K562 (cell line): ENCODE data around the gene FAT2. TPM values are rescaled to one million over a fixed set of nuclear protein-coding genes. Genes with fewer than 3 reads are reported as not detected.

Source experiments
- ATAC-seq: fragments of 200-7000 bp; cut with Tn5 transposase; 3 replicates; pipeline ENCODE4 v1.9.1; 2020; ENCODE audit warnings: moderate library complexity
- BruUV-seq: library from RNA; stranded (reverse); fragments of 400-500 nt; replicated peaks from 2 replicates; lab custom pipeline; 2021; lab: Mats Ljungman, UMichigan
- CTCF ChIA-PET: fragments of 300-600 bp; formaldehyde crosslinking; extraction: SDS; loops from one replicate; lab custom pipeline; 2021; ENCODE audit warnings: low intra/inter-chr PET ratio; lab: Yijun Ruan, JAX
- POLR2A ChIA-PET: fragments of 300-600, 350-650 bp; sonication (Branson Sonifier 250); formaldehyde crosslinking; extraction: SDS; loops from one replicate; lab custom pipeline; 2021; ENCODE audit warnings: antibody characterized with exemption, inconsistent platforms; lab: Yijun Ruan, JAX
- DNase-seq, 4 experiments: peaks; one replicate each; pipeline versions ENCODE4 v3.0.0 to v3.0.0-alpha.2; 2011 to 2018; ENCODE audit warnings: low spot score in 3 of 4, mixed read lengths in 3 of 4; ENCODE audit errors: extremely low read depth in 1 of 4
- FAIRE-seq: peaks from 2 replicates; lab custom pipeline; 2011; peaks lifted over from hg19 to GRCh38; lab: Jason Lieb, UNC
- H2AFZ ChIP-seq: 2 replicates; pipeline ENCODE4 v1.6.0; 2011; ENCODE audit warnings: low read depth, low read length, control low read depth, inconsistent platforms
- H3K27ac ChIP-seq: fragments of 200-600 bp; 3 replicates; pipeline ENCODE4 v1.8.0; 2011; ENCODE audit warnings: low read depth, mild to moderate bottlenecking, control low read depth, inconsistent platforms, low read length, moderate library complexity, mixed read lengths; ENCODE audit errors: extremely low read depth
- H3K27me3 ChIP-seq, 2 experiments: fragments of 300-600 bp in 1 of 2; 2 replicates in 1 of 2; 3 replicates in 1 of 2; pipeline versions ENCODE4 v1.6.0 to v1.8.0; 2011; ENCODE audit warnings: inconsistent platforms in 2 of 2, low read length in 2 of 2, mild to moderate bottlenecking in 1 of 2, mixed read lengths in 1 of 2, moderate library complexity in 1 of 2; ENCODE audit not compliant: control insufficient read depth in 2 of 2, insufficient read depth in 2 of 2
- H3K36me3 ChIP-seq: fragments of 300-600 bp; 3 replicates; pipeline ENCODE4 v1.8.0; 2011; ENCODE audit warnings: mild to moderate bottlenecking, low read length, inconsistent platforms; ENCODE audit not compliant: control insufficient read depth, insufficient read depth
- H3K4me1 ChIP-seq, 2 experiments: fragments of 200-600 bp in 1 of 2; replicated peaks in 1 of 2; 2 replicates in 1 of 2; 3 replicates in 1 of 2; pipeline versions ENCODE4 v1.5.1 to v1.8.0; 2011; ENCODE audit warnings: inconsistent platforms in 2 of 2, low read length in 2 of 2, mild to moderate bottlenecking in 1 of 2, mixed read lengths in 1 of 2, moderate library complexity in 1 of 2; ENCODE audit not compliant: control insufficient read depth in 2 of 2, insufficient read depth in 2 of 2
- H3K4me2 ChIP-seq: 2 replicates; pipeline ENCODE4 v1.6.1; 2011; ENCODE audit warnings: low read length, control low read depth, inconsistent platforms, mixed read lengths; ENCODE audit not compliant: insufficient read depth
- H3K4me3 ChIP-seq: fragments of 200-600 bp; sonication (generic), shearing (Covaris generic); 2 replicates; pipeline ENCODE4 v1.5.1; 2016; ENCODE audit warnings: control low read depth, inconsistent platforms
- H3K79me2 ChIP-seq: fragments of 200-600 bp; 3 replicates; pipeline ENCODE4 v1.8.0; 2011; ENCODE audit warnings: low read length, inconsistent platforms; ENCODE audit not compliant: control insufficient read depth, insufficient read depth
- H3K9ac ChIP-seq, 2 experiments: 2 replicates each; pipeline versions ENCODE4 v1.6.0 to v1.6.1; 2011; ENCODE audit warnings: low read depth in 2 of 2, low read length in 2 of 2, control low read depth in 1 of 2, inconsistent platforms in 1 of 2, mild to moderate bottlenecking in 1 of 2, mixed read lengths in 1 of 2; ENCODE audit not compliant: insufficient read depth in 1 of 2
- H3K9me1 ChIP-seq: one replicate; pipeline ENCODE4 v1.6.0; 2011; ENCODE audit warnings: inconsistent platforms, mild to moderate bottlenecking, low read length, moderate library complexity; ENCODE audit not compliant: control insufficient read depth, insufficient read depth
- H3K9me3 ChIP-seq: replicated peaks from 2 replicates; pipeline ENCODE4 v1.5.1; 2011; ENCODE audit warnings: low read depth, low read length, inconsistent platforms; ENCODE audit not compliant: control insufficient read depth, insufficient read depth
- H4K20me1 ChIP-seq: replicated peaks from 2 replicates; pipeline ENCODE4 v1.6.1; 2011; ENCODE audit warnings: low read length, inconsistent platforms, mixed read lengths; ENCODE audit not compliant: control insufficient read depth, insufficient read depth
- C11orf30 ChIP-seq: fragments of 450-650 bp; IDR thresholded peaks from 2 replicates; pipeline ENCODE4 v1.6.1; 2016; ENCODE audit warnings: low read depth, mild to moderate bottlenecking
- GABPA ChIP-seq: fragments of 200-800 bp; sonication (Bioruptor generic); conservative IDR thresholded peaks from 2 replicates; pipeline ENCODE4 v1.6.1; 2016; ENCODE audit warnings: low read depth, missing genetic modification characterization, missing compliant biosample characterization
- HDAC6 ChIP-seq: IDR thresholded peaks from 2 replicates; pipeline ENCODE4 v1.6.1; 2012; ENCODE audit warnings: low read depth, mild to moderate bottlenecking, control low read depth, inconsistent platforms, low read length, moderate library complexity
- NFIX ChIP-seq: fragments of 250-450 bp; sonication (Bioruptor Pico); IDR thresholded peaks from 2 replicates; pipeline ENCODE4 v1.4.0; 2020; ENCODE audit warnings: low read depth, mild to moderate bottlenecking, moderate library complexity
- SP2 ChIP-seq: IDR thresholded peaks from 2 replicates; pipeline ENCODE4 v1.6.1; 2011; ENCODE audit warnings: mild to moderate bottlenecking, low read depth, low read length, moderate library complexity; ENCODE audit not compliant: poor library complexity, severe bottlenecking; ENCODE audit errors: extremely low read depth
- ZNF699 ChIP-seq: fragments of 250-450 bp; sonication (Bioruptor Pico); IDR thresholded peaks from 2 replicates; pipeline ENCODE4 v1.8.0; 2021; ENCODE audit warnings: mild to moderate bottlenecking, moderate library complexity; ENCODE audit not compliant: insufficient replicate concordance
- WGBS: fragments of 100-300 bp; shearing (Covaris generic); methylation state at CpG from one replicate; pipeline ENCODE4 v1.1.6; 2016; ENCODE audit warnings: low coverage, mixed read lengths; ENCODE audit not compliant: insufficient coverage; ENCODE audit errors: missing lambda C conversion rate; 5-methylcytosine and 5-hydroxymethylcytosine counted together
- in situ Hi-C: fragments of 300-500 bp; cut with MboI; formaldehyde crosslinking; loops from 4 replicates; pipeline ENCODE4 v1.15.0; 2018; ENCODE audit warnings: inconsistent platforms, mixed read lengths
- intact Hi-C: fragments of 100-400 bp; cut with micrococcal nuclease; formaldehyde crosslinking; loops from 2 replicates; pipeline ENCODE4 v1.14.2; 2022
- polyA plus RNA-seq, 8 experiments: library from polyadenylated mRNA; depleted of rRNA in 4 of 8; stranded (reverse) in 5 of 8; unstranded in 3 of 8; fragments of >200 nt; fragmentation: Nextera tagmentation in 2 of 8; fragmentation: Illumina TruSeq in 1 of 8; extraction: Ambion mirVana in 2 of 8; extraction: Trizol in 1 of 8; gene quantifications; 2 replicates each; pipeline versions ENCODE4 v1.2.1 to v1.2.3, GENCODE V29; 2011 to 2014; ENCODE audit warnings: inconsistent platforms in 1 of 8, missing spikeins in 1 of 8
- total RNA-seq, 7 experiments: library from RNA; depleted of rRNA in 6 of 7; stranded (reverse); fragments of >200 nt in 6 of 7; fragmentation: Illumina TruSeq in 2 of 7; extraction: Trizol in 2 of 7; gene quantifications; 2 replicates each; pipeline versions ENCODE4 v1.2.1 to v1.2.3, GENCODE V29; 2011 to 2021; ENCODE audit warnings: low replicate concordance in 1 of 7
- TF ChIP-seq, protein P1 (sequence below), 2 experiments: fragments of 450-650 bp; formaldehyde crosslinking in 1 of 2; IDR thresholded peaks; 2 replicates each; pipeline versions ENCODE4 v1.4.0 to v1.6.1; 2014 to 2020; ENCODE audit warnings: mild to moderate bottlenecking in 2 of 2, borderline replicate concordance in 1 of 2, low read depth in 1 of 2
- TF ChIP-seq, protein P2 (sequence below): fragments of 250-450 bp; sonication (Bioruptor Pico); IDR thresholded peaks from 2 replicates; pipeline ENCODE4 v1.5.0; 2022; ENCODE audit warnings: mild to moderate bottlenecking
- TF ChIP-seq, protein P3 (sequence below), 2 experiments: fragments of 450-650 bp in 1 of 2; sonication (generic) in 1 of 2; formaldehyde crosslinking; conservative IDR thresholded peaks; 2 replicates each; pipeline versions ENCODE4 v1.4.0 to v1.8.1; 2020 to 2022; ENCODE audit warnings: mild to moderate bottlenecking in 1 of 2, missing genetic modification reagents in 1 of 2

The FAT2 gene
- total and polyA plus RNA-seq, 9 of the 15 experiments (the other 6 are each of a cell fraction or from before 2014, with no cell fraction given): not detected

DNA sequence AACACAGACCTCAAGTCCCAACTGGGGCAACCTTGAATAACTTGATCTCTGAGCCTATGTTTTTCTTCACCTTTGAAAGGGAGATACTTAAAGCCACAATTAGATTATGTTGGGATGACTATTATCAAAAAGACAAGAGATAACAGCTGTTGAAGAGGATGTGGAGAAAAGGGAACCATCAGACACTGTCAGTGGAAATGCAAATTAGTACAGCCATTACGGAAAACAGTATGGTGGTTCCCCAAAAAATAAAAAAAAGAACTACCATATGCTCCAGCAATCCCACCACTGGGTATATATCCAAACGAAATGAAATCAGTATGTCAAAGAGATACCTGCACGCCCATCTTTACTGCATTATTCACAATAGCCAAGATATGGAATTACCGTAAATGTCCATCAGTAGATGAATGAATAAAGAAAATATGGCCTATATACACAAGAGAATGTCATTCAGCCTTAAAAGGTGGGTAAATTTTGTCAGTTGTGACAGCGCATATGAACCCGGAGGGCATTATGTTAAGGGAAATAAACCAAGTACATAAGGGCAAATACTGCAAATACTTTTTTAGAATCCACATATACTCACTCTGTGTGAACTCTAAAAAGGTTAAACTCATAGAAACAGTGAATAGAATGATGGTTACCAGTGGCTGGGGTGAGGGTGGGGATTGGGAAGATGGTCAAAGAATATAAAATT lies 12.7 kb downstream of the FAT2 start:
- Histone ChIP-seq H4K20me1 (no peaks in the 10 kb centered on the region), H3K4me2 (no peak overlapping the region), H3K4me3 (no peak overlapping the region), H3K27me3 (peaks cover 12 to 18% of the 10 kb centered on the region in 2 experiments; a peak in 3 of 5 replicates), H3K4me1 (no peaks in the 10 kb centered on the region), H2AFZ (no peak overlapping the region), H3K9me3 (no peaks in the 10 kb centered on the region), H3K79me2 (no peaks in the 10 kb centered on the region), H3K36me3 (no peaks in the 10 kb centered on the region), H3K27ac (no peak overlapping the region), H3K9me1 (no peaks in the 10 kb centered on the region), H3K9ac (no peak overlapping the region)
- WGBS: 0% methylated on average over 6 of the region's 6 CpGs
- POLR2A ChIA-PET: no interaction called here
- BruUV-seq: no TSS peak
- ATAC-seq (no peak), FAIRE-seq (no peak), DNase-seq (no peak)
- intact Hi-C loops (no loop called here), in situ Hi-C loops (no loop called here)
- CTCF ChIA-PET: no interaction called here
- TF ChIP-seq NFIX (CRISPR knock-in tag) (no peak), C11orf30 (no peak), ZNF699 (no peak), HDAC6 (no peak), GABPA (tag) (no peak), SP2 (no peak)
- TF ChIP-seq, protein P1, sequence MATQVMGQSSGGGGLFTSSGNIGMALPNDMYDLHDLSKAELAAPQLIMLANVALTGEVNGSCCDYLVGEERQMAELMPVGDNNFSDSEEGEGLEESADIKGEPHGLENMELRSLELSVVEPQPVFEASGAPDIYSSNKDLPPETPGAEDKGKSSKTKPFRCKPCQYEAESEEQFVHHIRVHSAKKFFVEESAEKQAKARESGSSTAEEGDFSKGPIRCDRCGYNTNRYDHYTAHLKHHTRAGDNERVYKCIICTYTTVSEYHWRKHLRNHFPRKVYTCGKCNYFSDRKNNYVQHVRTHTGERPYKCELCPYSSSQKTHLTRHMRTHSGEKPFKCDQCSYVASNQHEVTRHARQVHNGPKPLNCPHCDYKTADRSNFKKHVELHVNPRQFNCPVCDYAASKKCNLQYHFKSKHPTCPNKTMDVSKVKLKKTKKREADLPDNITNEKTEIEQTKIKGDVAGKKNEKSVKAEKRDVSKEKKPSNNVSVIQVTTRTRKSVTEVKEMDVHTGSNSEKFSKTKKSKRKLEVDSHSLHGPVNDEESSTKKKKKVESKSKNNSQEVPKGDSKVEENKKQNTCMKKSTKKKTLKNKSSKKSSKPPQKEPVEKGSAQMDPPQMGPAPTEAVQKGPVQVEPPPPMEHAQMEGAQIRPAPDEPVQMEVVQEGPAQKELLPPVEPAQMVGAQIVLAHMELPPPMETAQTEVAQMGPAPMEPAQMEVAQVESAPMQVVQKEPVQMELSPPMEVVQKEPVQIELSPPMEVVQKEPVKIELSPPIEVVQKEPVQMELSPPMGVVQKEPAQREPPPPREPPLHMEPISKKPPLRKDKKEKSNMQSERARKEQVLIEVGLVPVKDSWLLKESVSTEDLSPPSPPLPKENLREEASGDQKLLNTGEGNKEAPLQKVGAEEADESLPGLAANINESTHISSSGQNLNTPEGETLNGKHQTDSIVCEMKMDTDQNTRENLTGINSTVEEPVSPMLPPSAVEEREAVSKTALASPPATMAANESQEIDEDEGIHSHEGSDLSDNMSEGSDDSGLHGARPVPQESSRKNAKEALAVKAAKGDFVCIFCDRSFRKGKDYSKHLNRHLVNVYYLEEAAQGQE (IDR thresholded peaks at IDR 0.05; ENCODE audit: borderline replicate concordance): no peak
- TF ChIP-seq, protein P1 (CRISPR knock-in tag; IDR thresholded peaks at IDR 0.05; ENCODE audit: low read depth): no peak
- TF ChIP-seq, protein P2, sequence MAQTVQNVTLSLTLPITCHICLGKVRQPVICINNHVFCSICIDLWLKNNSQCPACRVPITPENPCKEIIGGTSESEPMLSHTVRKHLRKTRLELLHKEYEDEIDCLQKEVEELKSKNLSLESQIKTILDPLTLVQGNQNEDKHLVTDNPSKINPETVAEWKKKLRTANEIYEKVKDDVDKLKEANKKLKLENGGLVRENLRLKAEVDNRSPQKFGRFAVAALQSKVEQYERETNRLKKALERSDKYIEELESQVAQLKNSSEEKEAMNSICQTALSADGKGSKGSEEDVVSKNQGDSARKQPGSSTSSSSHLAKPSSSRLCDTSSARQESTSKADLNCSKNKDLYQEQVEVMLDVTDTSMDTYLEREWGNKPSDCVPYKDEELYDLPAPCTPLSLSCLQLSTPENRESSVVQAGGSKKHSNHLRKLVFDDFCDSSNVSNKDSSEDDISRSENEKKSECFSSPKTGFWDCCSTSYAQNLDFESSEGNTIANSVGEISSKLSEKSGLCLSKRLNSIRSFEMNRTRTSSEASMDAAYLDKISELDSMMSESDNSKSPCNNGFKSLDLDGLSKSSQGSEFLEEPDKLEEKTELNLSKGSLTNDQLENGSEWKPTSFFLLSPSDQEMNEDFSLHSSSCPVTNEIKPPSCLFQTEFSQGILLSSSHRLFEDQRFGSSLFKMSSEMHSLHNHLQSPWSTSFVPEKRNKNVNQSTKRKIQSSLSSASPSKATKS: no peak
- TF ChIP-seq, protein P3, sequence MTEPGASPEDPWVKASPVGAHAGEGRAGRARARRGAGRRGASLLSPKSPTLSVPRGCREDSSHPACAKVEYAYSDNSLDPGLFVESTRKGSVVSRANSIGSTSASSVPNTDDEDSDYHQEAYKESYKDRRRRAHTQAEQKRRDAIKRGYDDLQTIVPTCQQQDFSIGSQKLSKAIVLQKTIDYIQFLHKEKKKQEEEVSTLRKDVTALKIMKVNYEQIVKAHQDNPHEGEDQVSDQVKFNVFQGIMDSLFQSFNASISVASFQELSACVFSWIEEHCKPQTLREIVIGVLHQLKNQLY (CRISPR knock-in tag; conservative IDR thresholded peaks at IDR 0.05): no peak
